ENCODE data around the gene C17orf107. TPM values are rescaled to one million over a fixed set of nuclear protein-coding genes. Genes with fewer than 3 reads are reported as not detected.

The C17orf107 gene
- total RNA-seq, 4 donors from 2014 or later = 0.63 to 8.4 (median 3.3) TPM

- ATAC-seq (ENCODE audit: low FRiP score) (no peak), DNase-seq (ENCODE audit: low spot score) (no peak)
- TF ChIP-seq CTCF (IDR thresholded peaks at IDR 0.05) = no peak
Observed at GRCh38 chr17:4947411-4948165, 48.3 kb downstream of the C17orf107 start.

- peak; percentile 30 for ATAC-seq (ENCODE audit: low FRiP score)
- no peak for TF ChIP-seq CTCF (IDR thresholded peaks at IDR 0.05)
- peak; percentile 76 for DNase-seq (ENCODE audit: low spot score)
Observed at GRCh38 chr17:4948166-4948930, 49.0 kb downstream of the C17orf107 start, which contains the start of gene PFN1. PFN1 (minus strand) TSS chr17:4948530; CDS start chr17:4948394, 136 bp downstream.

- ATAC-seq (ENCODE audit: low FRiP score) = peak; percentile 65
- no peak for DNase-seq (ENCODE audit: low spot score)
- no peak for TF ChIP-seq CTCF (IDR thresholded peaks at IDR 0.05)
Observed at GRCh38 chr17:4948931-4949320, 49.6 kb downstream of the C17orf107 start.

GRCh38 chr17:4949321-4950074 lies 50.2 kb downstream of the C17orf107 start:
- no peak for DNase-seq (ENCODE audit: low spot score)
- ATAC-seq (ENCODE audit: low FRiP score) = peak; percentile 49
- no peak for TF ChIP-seq CTCF (IDR thresholded peaks at IDR 0.05)

GRCh38 chr17:4950075-4950745 lies 50.9 kb downstream of the C17orf107 start:
- DNase-seq (ENCODE audit: low spot score) (no peak), ATAC-seq (ENCODE audit: low FRiP score) (peak; percentile 61)
- TF ChIP-seq CTCF (IDR thresholded peaks at IDR 0.05) = no peak

GRCh38 chr17:4950746-4951204 lies 51.4 kb downstream of the C17orf107 start, which contains the start of gene ENO3:
ENO3 (plus strand) TSS chr17:4951119; CDS start chr17:4951830, 711 bp downstream.
- no peak for DNase-seq (ENCODE audit: low spot score)
- ATAC-seq (ENCODE audit: low FRiP score) = no peak
- no peak for TF ChIP-seq CTCF (IDR thresholded peaks at IDR 0.05)
